Lower leg skin (tissue), 4 donors: Measurements from ENCODE around the gene P2RY8. TPM values are rescaled to one million over a fixed set of nuclear protein-coding genes. Genes with fewer than 3 reads are reported as not detected.
A peak's percentile ranks its signal among the peaks of the same experiment; 100 is the strongest.

Experiments used
- DNase-seq, 2 donors: peaks; one replicate each; pipeline ENCODE4 v3.0.0-alpha.2; 2019; ENCODE audit warnings: low spot score in 2 of 2
- H3K4me3 ChIP-seq: fragments of 200-600 bp; sonication (generic); 2 replicates; pipeline ENCODE4 v1.5.1; 2017; ENCODE audit warnings: mild to moderate bottlenecking, low read depth; ENCODE audit not compliant: poor library complexity, severe bottlenecking
- POLR2A ChIP-seq, 2 donors: fragments of 450-650 bp; IDR thresholded peaks; one replicate each; pipeline ENCODE4 v1.6.1; 2016 to 2017; ENCODE audit warnings: antibody characterized with exemption in 2 of 2, mild to moderate bottlenecking in 1 of 2, moderate library complexity in 1 of 2
- WGBS, 2 donors: methylation state at CpG; one replicate each; pipeline ENCODE4 v1.1.5; 2018; 5-methylcytosine and 5-hydroxymethylcytosine counted together
- intact Hi-C: fragments of 100-400 bp; cut with DNase I; formaldehyde crosslinking; loops from one replicate; pipeline ENCODE4 v1.15.0; 2023; ENCODE audit warnings: low total_unique reads
- total RNA-seq, 4 donors: library from RNA; depleted of rRNA; stranded (reverse); fragments of >200 nt; gene quantifications; one replicate each; pipeline ENCODE4 v1.1.0, GENCODE V29; 2016
- TF ChIP-seq, protein P1 (sequence below), 3 donors: fragments of 450-650 bp; IDR thresholded peaks; one replicate each; pipeline ENCODE4 v1.5.1; 2016; ENCODE audit warnings: antibody characterized with exemption in 3 of 3, mild to moderate bottlenecking in 3 of 3, moderate library complexity in 2 of 3

The P2RY8 gene
- total RNA-seq, 4 donors from 2014 or later = 0.08 to 0.81 (median 0.48) TPM

- H3K4me3 ChIP-seq = no peak overlapping the region
- peak in 1 of 2 donors; percentile 56 for DNase-seq
- WGBS, 2 donors = 65 to 77% methylated on average over 3 of the region's 3 CpGs
- intact Hi-C loops = loop anchor here (10.0 kb wide), 1 partner anchor 1139 kb away; no protein-coding TSS in a partner anchor
- no peak for TF ChIP-seq POLR2A (IDR thresholded peaks at IDR 0.05)
- TF ChIP-seq, protein P1, sequence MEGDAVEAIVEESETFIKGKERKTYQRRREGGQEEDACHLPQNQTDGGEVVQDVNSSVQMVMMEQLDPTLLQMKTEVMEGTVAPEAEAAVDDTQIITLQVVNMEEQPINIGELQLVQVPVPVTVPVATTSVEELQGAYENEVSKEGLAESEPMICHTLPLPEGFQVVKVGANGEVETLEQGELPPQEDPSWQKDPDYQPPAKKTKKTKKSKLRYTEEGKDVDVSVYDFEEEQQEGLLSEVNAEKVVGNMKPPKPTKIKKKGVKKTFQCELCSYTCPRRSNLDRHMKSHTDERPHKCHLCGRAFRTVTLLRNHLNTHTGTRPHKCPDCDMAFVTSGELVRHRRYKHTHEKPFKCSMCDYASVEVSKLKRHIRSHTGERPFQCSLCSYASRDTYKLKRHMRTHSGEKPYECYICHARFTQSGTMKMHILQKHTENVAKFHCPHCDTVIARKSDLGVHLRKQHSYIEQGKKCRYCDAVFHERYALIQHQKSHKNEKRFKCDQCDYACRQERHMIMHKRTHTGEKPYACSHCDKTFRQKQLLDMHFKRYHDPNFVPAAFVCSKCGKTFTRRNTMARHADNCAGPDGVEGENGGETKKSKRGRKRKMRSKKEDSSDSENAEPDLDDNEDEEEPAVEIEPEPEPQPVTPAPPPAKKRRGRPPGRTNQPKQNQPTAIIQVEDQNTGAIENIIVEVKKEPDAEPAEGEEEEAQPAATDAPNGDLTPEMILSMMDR (IDR thresholded peaks at IDR 0.05) = no peak
Observed at GRCh38 chrX:1455948-1456280, 81.1 kb downstream of the P2RY8 start.

GRCh38 chrX:1453951-1454785 lies 82.8 kb downstream of the P2RY8 start:
- DNase-seq = peak; percentile 87 to 98
- WGBS, 2 donors = 4% methylated on average over 24 to 33 of the region's 45 CpGs
- no peak for TF ChIP-seq POLR2A (IDR thresholded peaks at IDR 0.05)
- TF ChIP-seq, protein P1 (IDR thresholded peaks at IDR 0.05) = peak in 1 of 3 donors; percentile 82
- intact Hi-C loops = loop anchor here (10.0 kb wide), 1 partner anchor 1141 kb away; no protein-coding TSS in a partner anchor
- no peak overlapping the region for H3K4me3 ChIP-seq

GRCh38 chrX:1453395-1453783 lies 83.6 kb downstream of the P2RY8 start:
- intact Hi-C loops = loop anchor here (10.0 kb wide), 1 partner anchor 1141 kb away; no protein-coding TSS in a partner anchor
- H3K4me3 ChIP-seq = peak overlapping the region; percentile 52
- no peak for TF ChIP-seq POLR2A (IDR thresholded peaks at IDR 0.05)
- 0% methylated on average over 14 of the region's 34 CpGs; no CpG with 5 or more reads in 1 of the 2 donors for WGBS, 2 donors
- DNase-seq = no peak

- DNase-seq = peak; percentile 99 to 100
- TF ChIP-seq, protein P1 (IDR thresholded peaks at IDR 0.05) = no peak
- WGBS, 2 donors = 0 to 2% methylated on average over 36 to 54 of the region's 76 CpGs
- peak within 1 kb of the TSS; percentile 94 for H3K4me3 ChIP-seq
- intact Hi-C loops = loop anchor here (10.0 kb wide), 1 partner anchor 1142 kb away; no protein-coding TSS in a partner anchor
Observed at GRCh38 chrX:1452516-1453394, 84.2 kb downstream of the P2RY8 start, which contains the start of gene ASMTL. TSS of gene ASMTL (minus strand) at chrX:1452909. CDS start at chrX:1452840, 69 bp downstream.

- peak overlapping the region; percentile 94 for H3K4me3 ChIP-seq
- DNase-seq = peak; percentile 40 to 84
- intact Hi-C loops = loop anchor here (10.0 kb wide), 1 partner anchor 1143 kb away; no protein-coding TSS in a partner anchor
- TF ChIP-seq POLR2A (IDR thresholded peaks at IDR 0.05) = no peak
- TF ChIP-seq, protein P1 (IDR thresholded peaks at IDR 0.05) = no peak
- 24 to 27% methylated on average over 23 of the region's 23 CpGs for WGBS, 2 donors
Observed at GRCh38 chrX:1451661-1452515, 85.1 kb downstream of the P2RY8 start.
